ENCODE measurements around the gene DNAJB6. TPM values are rescaled to one million over a fixed set of nuclear protein-coding genes. Genes with fewer than 3 reads are reported as not detected.
A peak's percentile ranks its signal among the peaks of the same experiment; 100 is the strongest.

Gene DNAJB6
- total and polyA plus RNA-seq, 2 donors (not counting 3 experiments of a cell fraction or from before 2014, with no cell fraction given) = 69.6 to 135 TPM

GRCh38 chr7:157386979-157387800 is 50.4 kb downstream of the DNAJB6 start:
- dilution Hi-C loops (cut with MboI; ENCODE audit: extremely low pct_ligation_motif_present, low sequenced_read_pairs) = no loop called here
- POLR2A ChIA-PET = no interaction called here
- BruUV-seq (replicated peaks) = no TSS peak

More at GRCh38 chr7:157386979-157387800, 50.4 kb downstream of the DNAJB6 start:
- peaks cover 13 to 33% of the 10 kb centered on the region in 2 experiments for H3K36me3 ChIP-seq (ENCODE audit: control insufficient read depth in 2 of 2, extremely low read depth in 1 of 2, insufficient read depth in 2 of 2, low read length in 2 of 2)
- intact Hi-C loops (cut with micrococcal nuclease) = loop anchor here (1.0 to 2.0 kb wide), 2 partner anchors 108 to 417 kb away; no protein-coding TSS in a partner anchor
- CTCF ChIA-PET = interaction anchor here (0.6 to 1.9 kb wide), 18 partner anchors 8 to 180 kb away, joined by 3 to 15 read pairs (median 4); partner anchors contain the start of gene DNAJB6
- H3K4me2 ChIP-seq (ENCODE audit: insufficient read depth, low read length) = no peak overlapping the region
- TF ChIP-seq MYC (IDR thresholded peaks at IDR 0.05; ENCODE audit: low read depth, low read length) (peak; percentile 97), MAX (IDR thresholded peaks at IDR 0.05; ENCODE audit: insufficient read depth, insufficient read length) (peak; percentile 84), EZH2 (IDR thresholded peaks at IDR 0.05; ENCODE audit: borderline replicate concordance, low read depth, low read length, severe bottlenecking) (no peak), CTCF (IDR thresholded peaks at IDR 0.05; ENCODE audit: extremely low read depth in 1 of 2, insufficient read depth in 1 of 2, low read depth in 1 of 2, low read length in 2 of 2) (peak; percentile 85 to 91), FOS (IDR thresholded peaks at IDR 0.05; ENCODE audit: borderline replicate concordance, insufficient read depth, low read length) (no peak)
- peak; percentile 84 for DNase-seq (ENCODE audit: low read depth, low spot score)
- no peaks in the 10 kb centered on the region for H4K20me1 ChIP-seq (replicated peaks; ENCODE audit: control insufficient read depth, extremely low read depth, insufficient read depth, low read length)
- H3K9ac ChIP-seq (replicated peaks; ENCODE audit: extremely low read depth, insufficient read depth, low read length) = no peak overlapping the region
- FAIRE-seq = peak; percentile 67
- H3K9me1 ChIP-seq (replicated peaks; ENCODE audit: control insufficient read depth, extremely low read depth, insufficient read depth, low read length) = no peaks in the 10 kb centered on the region
- no peaks in the 10 kb centered on the region for H3K27me3 ChIP-seq (ENCODE audit: control insufficient read depth in 2 of 2, insufficient read depth in 2 of 2, low read length in 2 of 2)
- H3K4me3 ChIP-seq (replicated peaks in 1 of 3; ENCODE audit: insufficient read depth in 1 of 3, low read depth in 1 of 3, low read length in 3 of 3) = no peak overlapping the region
- H3K79me2 ChIP-seq (ENCODE audit: control insufficient read depth, insufficient read depth, low read length) = peaks cover 11% of the 10 kb centered on the region
- no peaks in the 10 kb centered on the region for H3K9me3 ChIP-seq (replicated peaks; ENCODE audit: control insufficient read depth, insufficient read depth, low read length)
- H2AFZ ChIP-seq (ENCODE audit: low read depth, low read length) = no peak overlapping the region
- peaks cover 6% of the 10 kb centered on the region for H3K4me1 ChIP-seq (ENCODE audit: control insufficient read depth, extremely low read depth, insufficient read depth, low read length)
- H3K27ac ChIP-seq (ENCODE audit: insufficient read depth, low read depth, low read length) = no peak overlapping the region
